ENCODE measurements around the gene TRABD.
"Not testable (repeated sequence)": the region's sequence is repeated elsewhere in the genome, so short reads cannot be mapped to it uniquely, and the experiment has no call there.

TRABD gene, protein sequence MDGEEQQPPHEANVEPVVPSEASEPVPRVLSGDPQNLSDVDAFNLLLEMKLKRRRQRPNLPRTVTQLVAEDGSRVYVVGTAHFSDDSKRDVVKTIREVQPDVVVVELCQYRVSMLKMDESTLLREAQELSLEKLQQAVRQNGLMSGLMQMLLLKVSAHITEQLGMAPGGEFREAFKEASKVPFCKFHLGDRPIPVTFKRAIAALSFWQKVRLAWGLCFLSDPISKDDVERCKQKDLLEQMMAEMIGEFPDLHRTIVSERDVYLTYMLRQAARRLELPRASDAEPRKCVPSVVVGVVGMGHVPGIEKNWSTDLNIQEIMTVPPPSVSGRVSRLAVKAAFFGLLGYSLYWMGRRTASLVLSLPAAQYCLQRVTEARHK

DNA sequence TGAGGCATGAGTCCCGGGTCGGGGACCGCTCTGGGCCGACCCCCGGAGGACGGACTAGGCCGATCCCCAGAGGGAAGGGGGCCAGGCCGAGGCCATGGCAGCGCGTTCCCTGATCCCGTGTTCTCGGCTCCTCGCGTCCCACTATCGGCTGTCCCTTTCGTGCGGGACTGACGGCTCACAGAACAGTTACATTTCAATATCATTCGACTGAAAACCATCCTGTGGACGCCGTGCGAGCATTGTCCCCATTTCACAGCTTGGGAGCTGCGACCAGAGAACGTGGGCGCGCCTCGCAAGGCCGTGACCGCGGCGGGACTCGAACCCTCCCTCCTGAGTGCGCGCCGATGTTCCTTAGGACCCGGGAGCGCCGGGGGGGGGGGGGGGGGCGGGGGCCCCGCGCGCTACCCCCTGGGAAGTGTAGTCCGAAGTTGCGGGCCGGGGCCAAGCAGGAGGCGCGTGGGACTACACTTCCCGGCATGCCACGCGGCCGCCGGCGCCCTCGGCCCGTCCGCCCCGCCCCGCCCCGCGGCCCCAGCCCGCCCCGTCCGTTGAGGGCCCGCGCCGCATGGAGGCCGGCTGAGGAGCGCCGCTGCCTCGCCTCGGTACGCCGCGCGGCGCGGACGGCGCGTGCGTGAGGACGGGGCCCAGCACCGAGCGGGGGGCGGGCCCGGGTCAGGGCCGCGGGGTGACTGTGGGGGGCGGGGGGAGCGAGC is at the start of gene TRABD:
TRABD (plus strand) TSS at position 539 of the 713 bp plus-strand sequence. CDS start 7,148 bp downstream, outside the sequence.
- DNase-seq (ENCODE audit: low read depth in 2 of 2): peak; percentile 72 to 81

DNA sequence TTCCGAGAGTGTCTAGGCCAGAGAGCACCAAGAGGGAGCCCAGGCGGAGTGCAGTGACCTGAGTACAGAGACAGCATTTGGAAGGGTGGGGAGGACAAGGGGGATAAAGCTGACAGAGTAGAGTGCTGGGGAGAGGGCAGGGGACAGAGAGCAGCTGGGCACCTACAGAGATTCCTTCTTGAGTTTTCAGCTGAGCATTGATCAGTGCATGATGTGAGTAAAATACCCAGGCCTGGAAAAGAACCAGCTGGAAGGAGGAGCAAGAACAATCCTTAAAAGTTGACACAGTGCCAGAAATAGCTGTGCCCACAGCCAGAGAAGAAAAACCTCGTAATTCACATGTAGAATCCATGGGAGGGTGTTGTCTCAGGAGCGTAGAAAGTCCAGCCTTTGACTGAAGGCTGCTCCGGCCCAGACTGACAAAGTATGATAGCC is 49.1 kb upstream of the TRABD start:
- no peak for DNase-seq (ENCODE audit: low read depth in 2 of 2)

DNA sequence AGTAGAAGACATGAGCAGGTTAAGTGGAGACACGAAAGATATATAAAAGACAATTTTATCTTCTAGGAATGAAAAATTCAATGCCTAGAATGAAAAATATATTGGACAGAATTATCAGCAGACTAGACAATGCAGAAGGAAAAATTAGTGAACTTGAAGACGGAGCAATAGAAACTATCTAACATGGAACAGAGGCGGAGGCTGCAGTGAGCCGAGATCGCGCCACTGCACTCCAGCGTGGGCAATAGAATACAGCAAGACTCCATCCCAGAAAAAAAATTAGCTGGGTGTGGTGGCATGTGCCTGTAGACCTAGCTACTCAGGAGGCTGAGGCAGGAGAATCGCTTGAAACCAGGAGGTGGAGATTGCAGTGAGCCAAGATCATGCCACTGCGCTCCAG is 48.4 kb upstream of the TRABD start:
- DNase-seq (ENCODE audit: low read depth in 2 of 2): not testable (repeated sequence)

DNA sequence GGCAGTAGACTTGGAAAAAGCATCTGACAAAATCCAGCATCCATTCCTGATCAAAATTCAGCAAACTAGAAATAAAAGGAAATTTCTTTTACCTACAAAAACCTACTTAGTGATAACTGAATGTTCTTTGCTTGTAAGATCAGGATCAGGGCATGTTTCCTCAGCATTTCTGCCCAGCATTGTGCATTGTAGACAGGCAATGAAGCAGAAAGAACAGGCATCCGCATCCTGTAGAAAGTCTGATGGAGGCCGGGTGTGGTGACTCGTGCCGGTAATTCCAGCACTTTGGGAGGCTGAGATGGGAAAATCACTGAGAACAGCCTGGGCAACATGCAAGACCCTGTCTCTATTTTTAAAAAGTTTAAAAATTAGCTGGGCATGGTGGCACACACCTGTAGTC is 47.7 kb upstream of the TRABD start:
- no peak for DNase-seq (ENCODE audit: low read depth in 2 of 2)

DNA sequence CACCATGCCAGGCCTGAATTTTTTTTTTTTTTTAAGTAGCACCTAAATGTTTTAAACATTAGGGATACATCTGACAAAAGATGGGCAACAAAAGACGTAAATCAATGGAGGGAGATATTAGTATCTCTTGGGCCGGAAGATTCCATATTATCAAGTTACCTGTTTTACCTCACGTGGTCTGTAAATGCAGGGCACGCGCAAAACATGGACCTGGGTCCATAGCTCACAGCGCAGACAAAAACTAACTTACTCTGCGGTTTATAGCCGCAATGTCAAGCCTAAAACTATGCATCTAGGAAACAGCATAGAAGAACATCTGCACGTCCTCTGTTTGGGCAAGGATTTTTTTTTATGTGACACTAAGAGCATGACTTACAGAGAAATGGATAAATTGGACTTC is 46.7 kb upstream of the TRABD start:
- DNase-seq (ENCODE audit: low read depth in 2 of 2): no peak

DNA sequence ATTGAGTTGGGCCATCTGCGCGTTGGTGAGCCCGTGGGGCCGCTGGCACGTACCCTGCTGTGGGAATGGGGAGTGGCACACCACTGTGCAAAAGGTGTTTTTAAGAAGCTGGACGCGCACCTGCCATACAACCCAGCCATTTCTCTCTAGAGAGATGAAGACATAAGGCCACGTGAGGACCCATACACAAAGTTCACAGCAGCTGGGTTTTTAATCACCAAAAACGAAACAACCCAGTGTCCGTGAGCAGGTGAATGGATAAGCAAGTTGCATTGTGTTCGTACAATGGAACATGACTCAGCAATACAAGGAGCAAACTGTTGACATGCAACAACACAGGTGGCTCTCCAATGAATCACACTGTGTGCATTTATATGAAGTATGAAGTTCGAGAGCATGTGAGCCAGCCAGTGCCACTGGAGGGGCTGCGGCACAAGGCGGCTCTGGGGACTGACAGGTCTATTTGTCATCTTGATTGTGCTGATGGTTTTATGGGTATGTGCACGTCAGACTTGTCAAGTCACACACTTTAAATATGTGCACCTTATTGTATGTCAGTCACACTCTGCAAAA is 45.8 kb upstream of the TRABD start:
- DNase-seq (ENCODE audit: low read depth in 2 of 2): no peak

DNA sequence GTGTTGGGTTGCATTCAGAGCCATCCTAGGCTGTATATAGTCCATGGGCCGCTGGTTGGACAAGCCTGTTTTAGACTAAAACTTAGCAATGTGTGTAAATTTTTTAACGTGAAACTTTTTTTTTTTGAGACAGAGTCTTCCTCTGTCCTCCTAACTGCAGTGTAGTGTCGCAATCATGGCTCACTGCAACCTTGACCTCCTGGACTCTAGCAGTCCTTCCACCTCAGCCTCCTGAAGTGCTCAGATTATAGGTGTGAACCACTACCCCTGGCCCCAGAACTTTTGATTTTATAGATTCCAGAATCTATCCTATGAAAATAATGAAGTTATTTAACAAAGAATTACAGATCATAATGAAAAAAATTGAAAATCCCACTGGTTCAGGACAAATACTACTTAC is 45.1 kb upstream of the TRABD start:
- no peak for DNase-seq (ENCODE audit: low read depth in 2 of 2)

DNA sequence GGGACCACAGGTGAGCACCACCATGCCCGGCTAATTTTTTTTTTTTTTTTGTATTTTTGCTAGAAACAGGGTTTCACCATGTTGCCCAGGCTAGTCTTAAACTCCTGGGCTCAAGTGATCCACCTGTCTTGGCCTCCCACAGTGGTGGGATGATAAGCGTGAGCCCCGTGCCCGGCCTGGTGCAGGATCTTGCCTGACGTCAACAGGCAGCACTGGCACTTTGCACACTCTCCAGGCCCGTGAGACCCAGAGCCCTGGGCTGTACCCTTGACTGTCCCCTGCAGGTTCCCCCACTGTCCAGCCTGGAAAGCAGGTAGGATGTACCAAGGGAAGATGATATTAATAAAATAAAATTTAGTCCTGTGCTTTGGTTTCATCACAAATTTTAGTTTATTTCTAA is 44.3 kb upstream of the TRABD start:
- DNase-seq (ENCODE audit: low read depth in 2 of 2): no peak

DNA sequence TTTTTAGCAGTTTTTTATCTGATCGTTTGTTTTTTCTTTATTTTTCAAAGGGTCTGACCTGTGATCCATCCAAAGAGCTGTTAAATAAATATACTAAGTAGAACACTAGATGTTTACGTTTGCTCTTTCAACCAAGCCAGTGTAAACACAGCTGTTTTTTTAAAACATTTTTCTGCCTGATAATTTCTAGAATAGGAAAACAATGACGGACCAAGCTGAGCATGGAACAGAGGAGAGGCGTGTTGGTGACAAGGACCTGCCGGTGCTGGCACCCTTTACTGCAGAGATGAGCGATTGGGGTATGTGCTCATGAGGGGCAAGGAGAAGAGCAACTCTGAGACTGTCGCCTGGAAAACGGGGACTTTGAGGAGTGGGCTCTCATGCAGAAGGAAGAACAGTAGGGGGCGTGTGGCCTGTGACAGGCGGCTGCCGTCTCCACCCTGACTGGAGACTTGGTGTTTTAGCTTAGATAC is 43.8 kb upstream of the TRABD start:
- DNase-seq (ENCODE audit: low read depth in 2 of 2): no peak

DNA sequence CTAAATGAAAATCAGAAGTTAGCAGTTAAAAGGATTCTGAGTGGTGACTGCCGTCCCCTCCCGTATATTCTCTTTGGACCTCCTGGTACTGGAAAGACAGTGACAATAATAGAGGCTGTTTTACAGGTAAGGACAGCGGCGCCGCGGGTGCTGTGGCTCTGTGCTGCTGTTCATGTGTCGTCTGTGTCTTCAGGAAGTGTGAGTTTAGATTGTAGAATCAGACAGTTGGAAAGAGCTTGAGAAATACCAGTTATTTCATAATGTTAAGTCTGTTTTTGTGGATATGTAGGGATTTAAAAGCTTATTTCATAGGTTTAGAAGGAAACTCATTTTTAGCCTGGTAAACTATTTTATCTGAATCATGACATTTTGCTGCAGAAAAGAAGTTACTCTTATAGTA is 42.6 kb upstream of the TRABD start:
- no peak for DNase-seq (ENCODE audit: low read depth in 2 of 2)

DNA sequence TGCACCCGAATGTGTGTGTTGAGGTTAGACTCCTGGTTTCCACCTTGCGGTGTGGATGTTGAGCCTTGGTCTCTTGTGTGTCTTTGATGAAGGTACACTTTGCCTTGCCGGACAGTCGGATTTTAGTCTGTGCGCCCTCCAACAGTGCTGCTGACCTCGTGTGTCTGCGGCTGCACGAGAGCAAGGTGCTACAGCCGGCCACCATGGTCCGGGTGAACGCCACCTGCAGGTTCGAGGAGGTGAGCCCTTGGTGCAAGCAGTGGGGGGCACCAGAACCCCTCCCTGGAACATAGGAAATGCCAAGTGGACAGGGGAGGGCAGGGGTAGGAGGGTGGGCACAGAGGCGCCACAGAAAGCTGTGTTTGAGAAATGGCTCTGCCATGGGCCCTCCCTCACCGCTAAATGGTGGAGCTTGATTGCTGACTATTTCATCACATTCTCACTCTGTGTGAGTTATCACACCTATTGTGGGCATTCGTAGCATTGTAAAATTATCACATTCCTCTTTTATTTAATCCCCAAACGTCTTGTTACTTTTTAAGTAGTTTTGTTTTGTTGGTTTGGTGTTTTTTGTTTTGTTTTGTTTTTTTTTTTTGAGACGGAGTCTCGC is 41.6 kb upstream of the TRABD start:
- DNase-seq (ENCODE audit: low read depth in 2 of 2): no peak

DNA sequence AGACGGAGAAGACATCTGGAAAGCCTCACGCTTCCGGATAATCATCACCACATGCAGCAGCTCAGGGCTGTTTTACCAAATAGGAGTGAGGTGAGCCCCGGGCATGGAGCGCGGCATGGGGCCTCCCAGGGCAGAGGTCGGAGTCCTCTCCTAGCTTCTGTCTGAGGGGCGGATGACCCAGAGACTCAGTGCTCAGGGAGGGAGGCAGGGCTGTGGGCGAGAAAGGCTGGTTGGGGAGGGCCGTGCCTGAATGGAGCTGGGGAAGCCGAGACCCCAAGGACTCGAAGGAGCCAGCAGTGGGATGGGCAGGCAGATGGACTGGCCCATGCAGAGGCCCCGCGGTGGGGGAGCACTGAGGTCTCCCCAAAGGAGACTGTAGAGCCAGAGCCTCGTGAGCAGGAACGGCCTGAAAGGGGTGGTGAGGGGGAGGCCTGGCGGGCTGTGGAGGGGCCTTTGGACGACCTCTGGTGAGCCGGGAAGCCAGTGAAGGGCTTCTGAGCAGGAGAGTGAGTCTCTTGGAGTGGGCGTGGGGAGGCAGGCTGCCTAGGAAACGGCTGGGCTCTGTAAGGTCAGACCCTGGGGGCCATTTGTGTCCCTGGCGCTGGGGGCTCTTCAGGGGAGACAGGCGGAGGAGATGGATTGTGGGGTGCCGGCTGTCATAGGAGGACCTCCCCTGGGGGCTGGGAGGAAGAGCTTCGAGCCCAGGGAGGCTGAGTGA is 39.8 kb upstream of the TRABD start:
- no peak for DNase-seq (ENCODE audit: low read depth in 2 of 2)

DNA sequence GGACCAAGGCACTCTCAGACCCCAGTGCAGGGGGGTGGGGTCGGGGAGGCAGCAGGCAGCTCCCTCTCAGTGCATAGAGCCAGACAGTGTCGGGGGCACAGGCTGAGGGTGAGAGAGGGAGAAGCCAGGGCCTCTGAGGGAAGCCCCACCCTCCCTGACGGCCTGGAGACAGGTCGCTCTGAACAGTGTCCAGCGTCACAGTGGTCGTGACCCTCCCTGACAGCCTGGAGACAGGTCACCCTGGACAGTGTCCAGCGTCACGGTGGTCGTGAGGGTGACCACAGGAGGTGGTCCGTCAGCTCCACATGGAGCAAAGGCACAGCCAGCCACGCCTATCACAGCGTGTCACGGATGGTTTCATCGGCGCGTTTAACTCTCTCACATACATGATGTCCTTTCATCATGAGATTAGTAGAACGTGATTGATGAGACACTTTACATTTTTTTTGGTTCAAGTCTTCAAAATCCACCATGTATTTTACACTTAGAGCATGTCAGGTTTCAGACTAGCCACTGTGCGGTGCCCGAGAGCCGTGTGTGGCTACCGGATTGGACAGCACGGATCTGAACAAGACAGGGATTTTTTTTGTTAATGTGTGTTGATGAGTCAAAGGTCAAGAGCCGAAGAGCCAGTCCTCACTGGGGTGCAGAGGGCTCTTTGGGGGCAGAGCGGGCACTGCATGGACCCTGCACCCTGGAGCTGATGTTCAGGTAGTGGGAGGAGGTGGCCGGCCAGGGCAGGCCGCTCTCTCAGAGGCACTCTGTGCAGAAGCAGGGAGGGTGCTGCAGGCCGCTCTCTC is 39.1 kb upstream of the TRABD start:
- no peak for DNase-seq (ENCODE audit: low read depth in 2 of 2)

DNA sequence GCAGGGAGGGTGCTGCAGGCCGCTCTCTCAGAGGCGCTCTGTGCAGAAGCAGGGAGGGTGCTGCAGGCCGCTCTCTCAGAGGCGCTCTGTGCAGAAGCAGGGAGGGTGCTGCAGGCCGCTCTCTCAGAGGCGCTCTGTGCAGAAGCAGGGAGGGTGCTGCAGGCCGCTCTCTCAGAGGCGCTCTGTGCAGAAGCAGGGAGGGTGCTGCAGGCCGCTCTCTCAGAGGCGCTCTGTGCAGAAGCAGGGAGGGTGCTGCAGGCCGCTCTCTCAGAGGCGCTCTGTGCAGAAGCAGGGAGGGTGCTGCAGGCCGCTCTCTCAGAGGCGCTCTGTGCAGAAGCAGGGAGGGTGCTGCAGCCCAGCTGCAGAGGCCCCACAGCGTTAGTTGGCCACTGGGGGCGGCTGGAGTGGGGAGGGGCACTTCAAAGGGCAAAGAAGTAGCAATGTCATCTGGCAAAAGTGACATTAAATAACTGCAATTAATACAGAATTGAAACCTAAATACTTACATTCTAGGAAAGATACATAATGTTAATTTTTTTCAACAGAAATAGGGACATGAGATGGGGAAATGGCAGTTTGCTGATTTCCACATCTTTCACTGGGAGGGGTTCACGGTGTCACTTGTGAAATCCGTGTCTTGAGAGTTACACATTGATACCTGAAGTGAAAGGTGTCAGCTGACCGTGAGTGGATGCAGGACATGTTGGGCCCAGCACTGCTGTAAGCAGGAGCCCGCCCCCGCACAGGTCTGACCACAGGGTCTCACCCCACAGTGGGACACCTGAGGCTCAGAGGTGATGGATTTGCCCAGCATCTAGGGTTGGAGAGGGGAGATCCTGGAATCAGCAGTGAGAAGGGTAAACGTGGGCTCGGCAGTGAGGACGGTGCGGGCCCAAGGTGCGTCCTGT is 38.2 kb upstream of the TRABD start:
- DNase-seq (ENCODE audit: low read depth in 2 of 2): not testable (repeated sequence)

DNA sequence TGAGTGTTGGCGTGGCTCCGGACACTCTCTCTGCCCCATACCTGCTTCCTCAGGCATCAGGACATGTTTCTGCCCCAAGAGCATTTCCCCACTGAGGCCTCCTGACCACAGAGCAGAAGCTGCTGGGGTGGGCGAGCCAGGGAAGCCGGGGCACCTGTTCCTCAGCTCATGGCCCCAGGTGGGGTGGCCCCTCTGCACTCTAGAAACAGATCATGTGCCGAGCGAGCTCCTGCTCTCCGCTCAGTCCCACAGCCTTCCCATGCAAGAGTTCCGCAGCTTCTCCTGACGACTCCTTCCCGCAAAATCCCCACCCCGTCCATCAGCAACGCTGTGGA is 37.6 kb upstream of the TRABD start:
- no peak for DNase-seq (ENCODE audit: low read depth in 2 of 2)

DNA sequence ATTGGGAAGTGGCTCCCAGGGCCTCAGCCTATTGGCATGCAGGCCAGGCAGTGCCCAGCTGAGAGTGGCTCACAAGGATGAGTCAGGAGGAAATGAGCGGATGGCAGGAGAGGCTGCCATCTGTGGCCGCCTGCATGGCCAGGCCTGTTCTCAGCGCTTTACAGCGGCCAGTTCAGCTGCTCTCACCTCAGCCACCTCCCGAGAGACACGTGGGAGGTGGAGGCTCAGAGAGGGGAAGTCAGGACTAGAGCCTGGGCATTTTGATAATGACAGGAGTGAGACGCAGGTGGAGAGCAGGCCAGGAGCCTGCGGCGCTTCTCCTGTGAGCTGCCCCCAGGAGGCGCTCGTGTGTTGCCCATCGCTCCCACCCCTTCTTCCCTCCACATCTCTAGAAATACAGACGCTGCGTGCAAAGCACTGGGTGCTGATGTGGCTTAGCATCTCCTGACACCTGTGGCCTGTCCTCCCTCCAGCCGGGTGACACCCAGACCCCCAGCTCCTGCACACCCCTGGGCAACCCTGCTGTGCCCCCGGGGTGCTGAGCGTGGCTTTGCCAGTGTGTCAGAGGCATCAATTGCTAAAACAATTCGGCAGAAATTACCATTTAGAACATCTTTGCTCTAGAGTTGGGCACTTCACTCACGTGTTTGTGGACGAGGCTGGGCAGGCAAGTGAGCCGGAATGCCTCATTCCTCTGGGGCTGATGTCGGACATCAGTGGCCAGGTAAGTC is 36.6 kb upstream of the TRABD start:
- DNase-seq (ENCODE audit: low read depth in 2 of 2): peak; percentile 41 to 57

DNA sequence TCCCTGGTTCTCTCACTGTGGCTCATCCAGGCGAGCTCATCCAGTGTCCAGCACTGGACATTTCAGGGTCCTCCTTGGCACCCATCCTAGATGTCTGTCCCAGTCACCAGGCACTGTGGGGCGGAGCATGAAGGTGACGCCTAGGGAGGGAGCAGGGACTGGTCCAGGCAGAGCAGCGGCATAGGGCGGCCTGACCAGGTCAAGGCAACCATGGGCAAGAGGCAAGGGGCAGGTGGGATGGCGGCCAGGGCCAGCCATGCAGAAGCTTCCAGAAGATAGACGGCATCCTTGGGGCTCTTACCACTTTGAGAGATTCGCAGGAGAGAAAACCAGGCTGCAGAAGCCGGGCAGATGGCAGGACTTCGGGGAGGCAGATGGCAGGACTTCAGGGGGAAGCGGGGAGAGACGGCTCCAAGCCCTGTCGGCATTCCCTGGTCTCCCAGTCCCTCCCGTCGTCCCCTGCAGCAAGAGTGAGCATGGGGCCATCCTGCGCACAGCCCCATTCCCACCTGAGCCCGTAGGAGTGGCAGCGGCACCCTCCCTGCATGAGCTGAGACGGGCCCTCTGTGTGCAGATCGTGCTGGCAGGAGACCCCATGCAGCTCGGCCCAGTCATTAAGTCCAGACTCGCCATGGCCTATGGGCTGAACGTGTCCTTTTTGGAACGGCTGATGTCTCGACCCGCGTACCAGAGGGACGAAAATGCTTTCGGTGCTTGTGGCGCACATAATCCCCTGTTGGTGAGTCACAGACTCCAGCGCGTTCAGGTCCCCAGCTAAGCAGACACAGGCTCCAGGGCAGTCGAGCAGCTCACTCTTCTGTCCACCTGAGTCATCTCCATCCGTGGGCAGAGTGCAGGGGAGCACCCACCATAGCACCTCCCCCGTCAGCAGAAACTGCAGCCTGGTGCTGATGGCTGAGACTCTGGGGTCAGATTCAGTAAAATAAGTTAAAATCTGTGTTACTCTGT is 35.3 kb upstream of the TRABD start:
- DNase-seq (ENCODE audit: low read depth in 2 of 2): no peak

Measured in stimulated activated CD4-positive, alpha-beta T cell treated with anti-CD3 and anti-CD28 coated beads, Interleukin-12 subunit alpha, Interleukin-12 subunit beta, amount 100 ng/mL, for 24 hours (primary cell).